KMS-11 (cell line): ENCODE data around the gene COX14.

Source experiments
- H2AFZ ChIP-seq: fragments of 200-600 bp; sonication (generic); 2 replicates; pipeline ENCODE4 v1.6.1; 2016; ENCODE audit warnings: antibody characterized with exemption, mixed run types, low read depth
- H3K27ac ChIP-seq: fragments of 200-600 bp; sonication (generic); 2 replicates; pipeline ENCODE4 v1.6.1; 2016; ENCODE audit warnings: mild to moderate bottlenecking, mixed run types
- H3K27me3 ChIP-seq: fragments of 200-600 bp; sonication (generic); 2 replicates; pipeline ENCODE4 v1.6.1; 2017; ENCODE audit warnings: mild to moderate bottlenecking, low read depth, mixed run types, moderate library complexity; ENCODE audit not compliant: insufficient read depth
- H3K36me3 ChIP-seq: fragments of 200-600 bp; sonication (generic); 2 replicates; pipeline ENCODE4 v1.6.1; 2017; ENCODE audit warnings: mild to moderate bottlenecking, mixed run types; ENCODE audit not compliant: insufficient read depth
- H3K4me1 ChIP-seq: fragments of 200-600 bp; sonication (generic); 2 replicates; pipeline ENCODE4 v1.6.1; 2016; ENCODE audit warnings: mild to moderate bottlenecking, low read depth, mixed run types; ENCODE audit not compliant: poor library complexity, severe bottlenecking
- H3K4me2 ChIP-seq: fragments of 200-600 bp; sonication (generic); 2 replicates; pipeline ENCODE4 v1.7.0; 2016; ENCODE audit warnings: mild to moderate bottlenecking, mixed run types
- H3K4me3 ChIP-seq: fragments of 200-600 bp; sonication (generic); IDR thresholded peaks from 2 replicates; pipeline ENCODE4 v1.6.1; 2017; ENCODE audit warnings: low read depth, low read length, mixed read lengths; ENCODE audit not compliant: insufficient read depth
- H3K79me2 ChIP-seq: fragments of 200-600 bp; sonication (generic); 2 replicates; pipeline ENCODE4 v1.6.1; 2016; ENCODE audit warnings: low read depth, mixed run types; ENCODE audit not compliant: insufficient read depth
- H3K9ac ChIP-seq: fragments of 200-600 bp; sonication (generic); 2 replicates; pipeline ENCODE4 v1.6.1; 2016; ENCODE audit warnings: mild to moderate bottlenecking, mixed run types
- H4K20me1 ChIP-seq: fragments of 200-600 bp; sonication (generic); 2 replicates; pipeline ENCODE4 v1.6.1; 2016; ENCODE audit warnings: mild to moderate bottlenecking, mixed run types; ENCODE audit not compliant: insufficient read depth
- TF ChIP-seq, protein P1 (sequence below): fragments of 200-600 bp; sonication (generic); conservative IDR thresholded peaks from 2 replicates; pipeline ENCODE4 v1.6.1; 2017; ENCODE audit warnings: low read depth, mild to moderate bottlenecking, antibody characterized with exemption, low read length, moderate library complexity, mixed read lengths

The COX14 gene

DNA sequence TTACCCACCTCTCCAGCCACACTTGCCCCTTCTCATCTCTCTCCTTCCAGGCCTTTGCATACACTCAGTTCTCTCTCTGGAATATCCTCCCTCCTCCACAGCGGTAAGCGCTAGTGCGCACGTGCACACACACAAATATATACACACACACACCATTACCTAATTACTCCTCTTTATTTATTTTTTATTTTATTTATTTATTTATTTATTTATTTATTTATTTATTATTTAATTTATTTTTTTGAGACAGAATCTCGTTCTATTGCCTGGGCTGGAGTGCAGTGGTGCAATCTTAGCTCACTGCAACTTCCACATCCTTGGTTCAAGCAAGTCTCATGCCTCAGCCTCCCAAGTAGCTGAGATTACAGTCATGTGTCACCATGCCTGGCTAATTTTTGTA, 43.0 kb upstream of the COX14 start:
- no peak overlapping the region for H3K4me3 ChIP-seq
- H3K9ac ChIP-seq, result no peak overlapping the region
- no peaks in the 10 kb centered on the region for H3K79me2 ChIP-seq
- TF ChIP-seq, protein P1, sequence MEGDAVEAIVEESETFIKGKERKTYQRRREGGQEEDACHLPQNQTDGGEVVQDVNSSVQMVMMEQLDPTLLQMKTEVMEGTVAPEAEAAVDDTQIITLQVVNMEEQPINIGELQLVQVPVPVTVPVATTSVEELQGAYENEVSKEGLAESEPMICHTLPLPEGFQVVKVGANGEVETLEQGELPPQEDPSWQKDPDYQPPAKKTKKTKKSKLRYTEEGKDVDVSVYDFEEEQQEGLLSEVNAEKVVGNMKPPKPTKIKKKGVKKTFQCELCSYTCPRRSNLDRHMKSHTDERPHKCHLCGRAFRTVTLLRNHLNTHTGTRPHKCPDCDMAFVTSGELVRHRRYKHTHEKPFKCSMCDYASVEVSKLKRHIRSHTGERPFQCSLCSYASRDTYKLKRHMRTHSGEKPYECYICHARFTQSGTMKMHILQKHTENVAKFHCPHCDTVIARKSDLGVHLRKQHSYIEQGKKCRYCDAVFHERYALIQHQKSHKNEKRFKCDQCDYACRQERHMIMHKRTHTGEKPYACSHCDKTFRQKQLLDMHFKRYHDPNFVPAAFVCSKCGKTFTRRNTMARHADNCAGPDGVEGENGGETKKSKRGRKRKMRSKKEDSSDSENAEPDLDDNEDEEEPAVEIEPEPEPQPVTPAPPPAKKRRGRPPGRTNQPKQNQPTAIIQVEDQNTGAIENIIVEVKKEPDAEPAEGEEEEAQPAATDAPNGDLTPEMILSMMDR, result no peak
- no peaks in the 10 kb centered on the region for H4K20me1 ChIP-seq
- H3K4me2 ChIP-seq, result no peak overlapping the region
- no peaks in the 10 kb centered on the region for H3K36me3 ChIP-seq
- peaks cover 18% of the 10 kb centered on the region for H3K4me1 ChIP-seq
- no peak overlapping the region for H2AFZ ChIP-seq
- H3K27me3 ChIP-seq, result no peaks in the 10 kb centered on the region
- H3K27ac ChIP-seq, result no peak overlapping the region

DNA sequence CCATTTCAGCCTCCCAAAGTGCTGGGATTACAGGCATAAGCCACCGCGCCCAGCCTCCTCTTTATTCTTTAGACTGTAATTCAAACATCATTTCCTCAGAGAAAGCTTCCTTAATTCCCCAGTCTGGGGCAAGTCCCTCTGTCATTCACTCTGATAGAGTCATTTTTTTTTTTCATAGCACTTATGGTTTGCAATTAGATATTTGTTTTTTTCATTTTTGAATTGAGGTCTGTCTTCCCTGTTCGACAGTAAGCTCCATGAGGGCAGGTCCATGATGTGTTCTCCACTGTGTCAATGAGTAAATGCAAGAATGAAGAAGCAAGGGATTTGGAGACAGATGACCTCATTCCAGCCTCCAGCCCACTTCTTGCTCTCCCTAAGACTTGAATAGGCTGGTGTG, 42.5 kb upstream of the COX14 start:
- H3K4me3 ChIP-seq, result no peak overlapping the region
- no peak overlapping the region for H3K27ac ChIP-seq
- TF ChIP-seq, protein P1, result no peak
- peaks cover 18% of the 10 kb centered on the region for H3K4me1 ChIP-seq
- no peak overlapping the region for H3K4me2 ChIP-seq
- no peak overlapping the region for H2AFZ ChIP-seq
- no peak overlapping the region for H3K9ac ChIP-seq
- no peaks in the 10 kb centered on the region for H4K20me1 ChIP-seq
- H3K27me3 ChIP-seq, result no peaks in the 10 kb centered on the region
- H3K79me2 ChIP-seq, result no peaks in the 10 kb centered on the region
- no peaks in the 10 kb centered on the region for H3K36me3 ChIP-seq

DNA sequence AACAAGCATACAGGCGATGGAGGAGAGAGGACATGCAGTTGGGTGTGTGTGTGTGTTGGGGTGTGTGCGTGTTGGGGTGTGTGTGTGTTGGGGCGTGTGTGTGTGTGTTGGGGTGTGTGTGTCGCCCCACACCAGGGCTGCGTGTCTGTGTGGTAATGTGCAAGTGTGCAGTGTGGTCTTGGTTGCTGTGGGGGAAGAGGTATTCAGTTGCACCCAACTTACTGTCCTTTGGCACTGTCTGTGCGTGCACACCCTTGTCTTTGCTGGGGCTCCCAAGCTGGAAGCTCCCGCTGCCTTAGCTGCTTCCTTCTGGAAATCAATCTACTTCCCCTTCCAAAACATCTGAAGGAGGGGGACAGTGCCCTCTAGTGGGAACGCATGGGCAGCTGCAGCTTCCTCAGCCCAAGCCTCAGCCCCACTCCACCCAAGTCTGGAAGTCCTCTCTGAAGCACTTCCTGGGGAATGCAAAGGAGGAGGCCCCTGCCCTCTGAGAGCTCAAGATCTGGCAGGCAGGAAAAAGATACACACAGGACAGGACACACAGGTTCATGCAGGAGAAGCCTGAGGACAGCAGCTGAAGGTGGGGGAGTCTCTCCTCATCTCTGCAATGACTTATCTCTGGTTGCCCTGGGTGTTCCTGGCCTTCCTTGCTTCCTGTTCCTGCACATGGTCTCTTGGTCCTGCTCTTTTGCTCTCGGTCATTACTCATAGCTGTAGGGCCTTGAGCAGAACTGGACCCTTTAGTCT, 41.5 kb upstream of the COX14 start:
- H2AFZ ChIP-seq, result peak overlapping the region; percentile 58
- H3K36me3 ChIP-seq, result no peaks in the 10 kb centered on the region
- TF ChIP-seq, protein P1, result peak; percentile 93
- no peaks in the 10 kb centered on the region for H4K20me1 ChIP-seq
- no peaks in the 10 kb centered on the region for H3K27me3 ChIP-seq
- peaks cover 21% of the 10 kb centered on the region for H3K4me1 ChIP-seq
- no peak overlapping the region for H3K27ac ChIP-seq
- H3K79me2 ChIP-seq, result no peaks in the 10 kb centered on the region
- no peak overlapping the region for H3K9ac ChIP-seq
- H3K4me2 ChIP-seq, result no peak overlapping the region
- no peak overlapping the region for H3K4me3 ChIP-seq

DNA sequence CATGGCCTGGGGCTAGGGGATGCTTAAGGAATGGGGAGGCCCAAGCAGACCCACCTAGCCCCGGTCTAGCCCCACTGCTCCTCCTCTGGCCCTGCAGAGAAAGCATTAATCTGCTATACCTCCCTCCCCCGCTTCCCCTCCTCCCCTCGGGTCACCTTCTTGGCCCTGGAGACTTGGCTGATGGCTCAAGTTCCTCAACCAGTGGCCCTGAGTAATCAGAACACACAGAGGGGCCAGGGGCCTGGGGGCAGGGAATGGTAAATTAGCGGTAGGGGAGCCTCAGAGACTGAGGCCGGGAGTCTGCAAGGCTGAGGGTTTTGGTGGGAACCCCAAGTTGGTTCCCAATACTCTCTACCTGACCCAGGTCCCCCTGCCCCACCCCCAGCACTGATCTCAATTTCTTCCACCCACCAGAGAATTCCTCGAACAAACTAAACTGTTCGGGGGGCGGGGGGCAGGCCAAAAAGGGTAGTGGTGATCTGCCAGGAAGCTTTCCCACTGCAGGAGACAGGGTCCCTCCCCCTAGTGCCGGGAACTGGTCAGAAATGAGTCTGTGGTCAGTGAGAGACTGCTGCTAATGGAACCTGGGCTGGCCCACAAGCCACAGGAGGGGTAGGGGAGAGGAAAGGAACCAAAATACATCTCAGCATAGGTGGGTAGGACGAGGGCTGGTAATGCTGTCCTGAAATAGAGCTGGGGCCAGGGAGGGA, 39.7 kb upstream of the COX14 start:
- peaks cover 22% of the 10 kb centered on the region for H3K4me1 ChIP-seq
- TF ChIP-seq, protein P1, result no peak
- H4K20me1 ChIP-seq, result no peaks in the 10 kb centered on the region
- no peak overlapping the region for H3K4me3 ChIP-seq
- no peak overlapping the region for H3K27ac ChIP-seq
- no peaks in the 10 kb centered on the region for H3K79me2 ChIP-seq
- no peaks in the 10 kb centered on the region for H3K27me3 ChIP-seq
- H2AFZ ChIP-seq, result no peak overlapping the region
- H3K4me2 ChIP-seq, result no peak overlapping the region
- H3K36me3 ChIP-seq, result no peaks in the 10 kb centered on the region
- no peak overlapping the region for H3K9ac ChIP-seq
